RWPE1 (cell line): ENCODE measurements around the gene ZNF185.

Experiments
- CTCF ChIA-PET: fragments of 350-600 bp; sonication (Branson Sonifier 250); formaldehyde crosslinking; extraction: SDS; loops from one replicate; lab custom pipeline; 2021; lab: Yijun Ruan, JAX
- POLR2A ChIA-PET: fragments of 400-600 bp; formaldehyde crosslinking; extraction: SDS; loops from one replicate; lab custom pipeline; 2020; ENCODE audit warnings: antibody characterized with exemption; ENCODE audit not compliant: low non-redundant PET; lab: Yijun Ruan, JAX
- DNase-seq: peaks from one replicate; pipeline ENCODE4 v3.0.0; 2012; ENCODE audit warnings: low spot score
- H3K27ac ChIP-seq: fragments of 450-650 bp; 2 replicates; pipeline ENCODE4 v1.5.1; 2017
- CTCF ChIP-seq: fragments of 450-650 bp; conservative IDR thresholded peaks from 2 replicates; pipeline ENCODE4 v1.5.1; 2017; ENCODE audit warnings: low read depth, mild to moderate bottlenecking

Gene ZNF185

GRCh38 chrX:152925835-152926234 is 28.0 kb downstream of the ZNF185 start:
- ChIA-PET CTCF (interaction anchor here (0.7 kb wide), 1 partner anchor 21 kb away, joined by 3 read pairs; no protein-coding TSS in a partner anchor), POLR2A (no interaction called here)
- peak overlapping the region; percentile 42 for H3K27ac ChIP-seq
- no peak for DNase-seq
- TF ChIP-seq CTCF, result no peak

GRCh38 chrX:152926279-152926678 is 28.4 kb downstream of the ZNF185 start:
- H3K27ac ChIP-seq, result peak overlapping the region; percentile 42
- peak; percentile 69 for DNase-seq
- POLR2A ChIA-PET, result no interaction called here
- CTCF ChIA-PET, result interaction anchor here (0.7 to 1.0 kb wide), 2 partner anchors 20 to 21 kb away, joined by 3 read pairs; no protein-coding TSS in a partner anchor
- peak; percentile 60 for TF ChIP-seq CTCF

- peak overlapping the region; percentile 42 for H3K27ac ChIP-seq
- TF ChIP-seq CTCF, result no peak
- ChIA-PET POLR2A (no interaction called here), CTCF (interaction anchor here (1.0 kb wide), 1 partner anchor 21 kb away, joined by 3 read pairs; no protein-coding TSS in a partner anchor)
- DNase-seq, result no peak
Measured at GRCh38 chrX:152926923-152927322, 29.1 kb downstream of the ZNF185 start.

- no peak for TF ChIP-seq CTCF
- no peak for DNase-seq
- POLR2A ChIA-PET, result no interaction called here
- CTCF ChIA-PET, result no interaction called here
- no peak overlapping the region for H3K27ac ChIP-seq
Measured at GRCh38 chrX:152927858-152928760, 30.2 kb downstream of the ZNF185 start.

- no peak overlapping the region for H3K27ac ChIP-seq
- CTCF ChIA-PET, result no interaction called here
- no peak for DNase-seq
- TF ChIP-seq CTCF, result no peak
- POLR2A ChIA-PET, result no interaction called here
Measured at GRCh38 chrX:152928761-152929400, 31.0 kb downstream of the ZNF185 start.

- POLR2A ChIA-PET, result no interaction called here
- CTCF ChIA-PET, result interaction anchor here (0.6 kb wide), 1 partner anchor 29 kb away, joined by 3 read pairs; no protein-coding TSS in a partner anchor
- H3K27ac ChIP-seq, result no peak overlapping the region
- no peak for TF ChIP-seq CTCF
- no peak for DNase-seq
Measured at GRCh38 chrX:152929898-152930297, 32.0 kb downstream of the ZNF185 start.
